HCT116 (cell line): ENCODE results near the gene CHST12. TPM values are rescaled to one million over a fixed set of nuclear protein-coding genes. Genes with fewer than 3 reads are reported as not detected.

Experiments
- ATAC-seq: fragments of 200-7000 bp; cut with Tn5 transposase; 2 replicates; pipeline ENCODE4 v1.9.1; 2020; ENCODE audit warnings: mild to moderate bottlenecking, moderate library complexity
- BruUV-seq: library from RNA; stranded (reverse); fragments of 400-500 nt; replicated peaks from 2 replicates; lab custom pipeline; 2021; lab: Mats Ljungman, UMichigan
- CTCF ChIA-PET: fragments of 300-600 bp; sonication (Branson Sonifier 250); formaldehyde crosslinking; loops from one replicate; lab custom pipeline; 2021; ENCODE audit warnings: antibody characterized with exemption; lab: Charles Lee
- POLR2A ChIA-PET: fragments of 300-600, 350-600 bp; sonication (Branson Sonifier 250); formaldehyde crosslinking; loops from one replicate; lab custom pipeline; 2021; ENCODE audit warnings: antibody characterized with exemption; lab: Charles Lee
- RAD21 ChIA-PET, 2 experiments: fragments of 300-600 bp; sonication (Branson Sonifier 250); formaldehyde crosslinking; loops; one replicate each; lab custom pipeline; 2023; ENCODE audit warnings: low total read pairs in 2 of 2; ENCODE audit not compliant: uncharacterized antibody in 2 of 2, unreplicated experiment in 2 of 2, low non-redundant PET in 1 of 2; lab: Charles Lee
- DNase-seq: peaks from one replicate; pipeline ENCODE4 v3.0.0-alpha.2; 2010; ENCODE audit warnings: low read depth, low spot score
- H2AFZ ChIP-seq: fragments of 200-600 bp; shearing (Covaris generic), sonication (generic); 2 replicates; pipeline ENCODE4 v1.6.1; 2017; ENCODE audit warnings: low read depth, mixed run types, mixed read lengths, antibody characterized with exemption, low read length; ENCODE audit not compliant: poor library complexity, severe bottlenecking
- H3K27ac ChIP-seq: 2 replicates; pipeline ENCODE4 v1.5.1; 2012; ENCODE audit warnings: low read depth, low read length
- H3K27me3 ChIP-seq: fragments of 200-600 bp; sonication (generic); 2 replicates; pipeline ENCODE4 v1.6.1; 2016; ENCODE audit warnings: mixed run types, low read length, mixed read lengths; ENCODE audit not compliant: insufficient read depth
- H3K36me3 ChIP-seq, 2 experiments: fragments of 200-500 bp in 1 of 2; fragments of 200-600 bp in 1 of 2; sonication (Bioruptor generic) in 1 of 2; sonication (generic) in 1 of 2; 2 replicates each; pipeline versions ENCODE4 v1.5.1 to v1.6.1; 2014 to 2016; ENCODE audit warnings: low read length in 2 of 2, inconsistent platforms in 1 of 2, mixed read lengths in 1 of 2, mixed run types in 1 of 2; ENCODE audit not compliant: insufficient read depth in 2 of 2, control insufficient read depth in 1 of 2
- H3K4me1 ChIP-seq, 2 experiments: fragments of 200-600 bp in 1 of 2; sonication (generic) in 1 of 2; 2 replicates each; pipeline versions ENCODE4 v1.5.1 to v1.6.1; 2012 to 2017; ENCODE audit warnings: low read length in 2 of 2, inconsistent platforms in 1 of 2, mild to moderate bottlenecking in 1 of 2, mixed read lengths in 1 of 2, mixed run types in 1 of 2, moderate library complexity in 1 of 2; ENCODE audit not compliant: insufficient read depth in 2 of 2, control insufficient read depth in 1 of 2
- H3K4me2 ChIP-seq: fragments of 200-600 bp; sonication (generic); 2 replicates; pipeline ENCODE4 v1.6.1; 2017; ENCODE audit warnings: mixed run types, low read length, mixed read lengths
- H3K4me3 ChIP-seq, 2 experiments: fragments of 200-600 bp in 1 of 2; sonication (generic) in 1 of 2; replicated peaks in 1 of 2; 2 replicates each; pipeline ENCODE4 v1.5.1; 2011 to 2016; ENCODE audit warnings: low read length in 2 of 2, control low read depth in 1 of 2, low read depth in 1 of 2, mild to moderate bottlenecking in 1 of 2, mixed read lengths in 1 of 2, mixed run types in 1 of 2
- H3K79me2 ChIP-seq: fragments of 200-600 bp; sonication (generic); 2 replicates; pipeline ENCODE4 v1.6.1; 2017; ENCODE audit warnings: mild to moderate bottlenecking, mixed run types, low read length, moderate library complexity, mixed read lengths; ENCODE audit not compliant: insufficient read depth
- H3K9ac ChIP-seq: fragments of 200-600 bp; sonication (generic); 2 replicates; pipeline ENCODE4 v1.6.1; 2016; ENCODE audit warnings: low read length, mixed read lengths
- H3K9me2 ChIP-seq: fragments of 200-600 bp; sonication (generic), shearing (Covaris generic); 2 replicates; pipeline ENCODE4 v1.6.1; 2017; ENCODE audit warnings: mixed run types, mild to moderate bottlenecking, moderate library complexity; ENCODE audit not compliant: insufficient read depth
- H3K9me3 ChIP-seq, 2 experiments: fragments of 200-500 bp in 1 of 2; fragments of 200-600 bp in 1 of 2; sonication (Bioruptor generic) in 1 of 2; sonication (generic) in 1 of 2; 2 replicates each; pipeline ENCODE4 v1.6.1; 2014 to 2017; ENCODE audit warnings: low read length in 2 of 2, mixed read lengths in 2 of 2, inconsistent platforms in 1 of 2, low read depth in 1 of 2, mild to moderate bottlenecking in 1 of 2, mixed run types in 1 of 2, moderate library complexity in 1 of 2; ENCODE audit not compliant: control insufficient read depth in 1 of 2, insufficient read depth in 1 of 2
- H4K20me1 ChIP-seq: fragments of 200-600 bp; sonication (generic), shearing (Covaris generic); 2 replicates; pipeline ENCODE4 v1.6.1; 2017; ENCODE audit warnings: mixed run types, mild to moderate bottlenecking, moderate library complexity; ENCODE audit not compliant: insufficient read depth
- CBX3 ChIP-seq: IDR thresholded peaks from 2 replicates; pipeline ENCODE4 v1.6.1; 2012; ENCODE audit warnings: low read depth
- CEBPB ChIP-seq: IDR thresholded peaks from 2 replicates; pipeline ENCODE4 v1.6.1; 2012; ENCODE audit warnings: low read depth
- CTCF ChIP-seq, 3 experiments: fragments of 200-600 bp in 1 of 3; sonication (generic) in 1 of 3; IDR thresholded peaks in 2 of 3; conservative IDR thresholded peaks in 1 of 3; 2 replicates each; pipeline ENCODE4 v1.5.1; 2012 to 2017; ENCODE audit warnings: low read depth in 2 of 3, low read length in 2 of 3, antibody characterized with exemption in 1 of 3, borderline replicate concordance in 1 of 3, control low read depth in 1 of 3, mild to moderate bottlenecking in 1 of 3, mixed read lengths in 1 of 3, mixed run types in 1 of 3, moderate library complexity in 1 of 3; ENCODE audit not compliant: insufficient read depth in 1 of 3
- EGR1 ChIP-seq: IDR thresholded peaks from 2 replicates; pipeline ENCODE4 v1.6.1; 2012; ENCODE audit warnings: low read depth
- EZH2 ChIP-seq: fragments of 200-600 bp; sonication (generic); IDR thresholded peaks from 2 replicates; pipeline ENCODE4 v1.6.1; 2017; ENCODE audit warnings: antibody characterized with exemption, mixed run types
- FOSL1 ChIP-seq: IDR thresholded peaks from 2 replicates; pipeline ENCODE4 v1.6.1; 2012; ENCODE audit warnings: low read depth
- MAX ChIP-seq: IDR thresholded peaks from 2 replicates; pipeline ENCODE4 v1.6.1; 2012
- POLR2A ChIP-seq: IDR thresholded peaks from 2 replicates; pipeline ENCODE4 v1.7.0; 2011; ENCODE audit warnings: borderline replicate concordance; ENCODE audit not compliant: insufficient read depth, insufficient read length; ENCODE audit errors: extremely low read depth
- REST ChIP-seq: IDR thresholded peaks from 2 replicates; pipeline ENCODE4 v1.6.1; 2012; ENCODE audit warnings: low read depth
- TCF7L2 ChIP-seq: IDR thresholded peaks from 2 replicates; pipeline ENCODE4 v1.7.0; 2011; ENCODE audit warnings: borderline replicate concordance, inconsistent platforms; ENCODE audit not compliant: insufficient read depth, insufficient read length; ENCODE audit errors: extremely low read depth
- ZFX ChIP-seq: fragments of 450-650 bp; IDR thresholded peaks from 2 replicates; pipeline ENCODE4 v1.6.1; 2017
- intact Hi-C: fragments of 100-400 bp; cut with micrococcal nuclease; formaldehyde crosslinking; loops from 2 replicates; pipeline ENCODE4 v1.10.0; 2022
- total RNA-seq: library from RNA; stranded (reverse); gene quantifications from one replicate; pipeline ENCODE4 v1.2.1, GENCODE V29; 2021; ENCODE audit not compliant: unreplicated experiment

The CHST12 gene
- total RNA-seq, 1 experiment from 2014 or later = 14.2 TPM

- Histone ChIP-seq H3K27ac (no peak overlapping the region), H3K9me2 (no peaks in the 10 kb centered on the region)
Observed at GRCh38 chr7:2494191-2495130, 91.0 kb downstream of the CHST12 start.

GRCh38 chr7:2495418-2496299, 92.2 kb downstream of the CHST12 start:
- intact Hi-C loops = no loop called here
- H4K20me1 ChIP-seq = no peaks in the 10 kb centered on the region
- BruUV-seq = no TSS peak
- no peak overlapping the region for H3K4me2 ChIP-seq
- ATAC-seq = no peak
- ChIA-PET POLR2A (no interaction called here), RAD21 (no interaction called here), CTCF (no interaction called here)
- H3K9me3 ChIP-seq = no peaks in the 10 kb centered on the region
- no peak for DNase-seq
- H3K27me3 ChIP-seq = no peaks in the 10 kb centered on the region
- H2AFZ ChIP-seq = no peak overlapping the region
- no peaks in the 10 kb centered on the region for H3K36me3 ChIP-seq
- no peaks in the 10 kb centered on the region; a peak in 1 of 4 replicates for H3K4me1 ChIP-seq
- no peaks in the 10 kb centered on the region for H3K79me2 ChIP-seq
- no peak overlapping the region for H3K27ac ChIP-seq
- no peak overlapping the region for H3K4me3 ChIP-seq
- H3K9ac ChIP-seq = no peak overlapping the region
- no peaks in the 10 kb centered on the region for H3K9me2 ChIP-seq
- TF ChIP-seq FOSL1 (no peak), EZH2 (no peak), EGR1 (no peak), TCF7L2 (no peak), MAX (no peak), POLR2A (no peak), REST (no peak), ZFX (no peak), CBX3 (no peak), CTCF (IDR thresholded peaks at IDR 0.05 in 2 of 3, conservative IDR thresholded peaks at IDR 0.05 in 1 of 3; ENCODE audit: borderline replicate concordance in 1 of 3, insufficient read depth in 1 of 3, low read depth in 2 of 3, low read length in 2 of 3) (no peak)

More at GRCh38 chr7:2494191-2495130, 91.0 kb downstream of the CHST12 start:
- no TSS peak for BruUV-seq
- Histone ChIP-seq H4K20me1 (no peaks in the 10 kb centered on the region), H3K36me3 (no peaks in the 10 kb centered on the region), H3K9ac (no peak overlapping the region), H3K4me2 (no peak overlapping the region), H3K9me3 (no peaks in the 10 kb centered on the region), H3K27me3 (no peaks in the 10 kb centered on the region), H2AFZ (no peak overlapping the region), H3K4me1 (no peaks in the 10 kb centered on the region; a peak in 1 of 4 replicates), H3K79me2 (no peaks in the 10 kb centered on the region), H3K4me3 (no peak overlapping the region)
- intact Hi-C loops = no loop called here
- no peak for DNase-seq
- ChIA-PET RAD21 (no interaction called here), POLR2A (no interaction called here), CTCF (no interaction called here)
- TF ChIP-seq TCF7L2 (no peak), ZFX (no peak), CEBPB (no peak)
- no peak for ATAC-seq
